K562 (cell line): ENCODE results near the gene DGKE. TPM values are rescaled to one million over a fixed set of nuclear protein-coding genes. Genes with fewer than 3 reads are reported as not detected.

Source experiments
- ATAC-seq: fragments of 200-7000 bp; cut with Tn5 transposase; 3 replicates; pipeline ENCODE4 v1.9.1; 2020; ENCODE audit warnings: moderate library complexity
- BruUV-seq: library from RNA; stranded (reverse); fragments of 400-500 nt; replicated peaks from 2 replicates; lab custom pipeline; 2021; lab: Mats Ljungman, UMichigan
- CTCF ChIA-PET: fragments of 300-600 bp; formaldehyde crosslinking; extraction: SDS; loops from one replicate; lab custom pipeline; 2021; ENCODE audit warnings: low intra/inter-chr PET ratio; lab: Yijun Ruan, JAX
- POLR2A ChIA-PET: fragments of 300-600, 350-650 bp; sonication (Branson Sonifier 250); formaldehyde crosslinking; extraction: SDS; loops from one replicate; lab custom pipeline; 2021; ENCODE audit warnings: antibody characterized with exemption, inconsistent platforms; lab: Yijun Ruan, JAX
- DNase-seq, 4 experiments: peaks; one replicate each; pipeline versions ENCODE4 v3.0.0 to v3.0.0-alpha.2; 2011 to 2018; ENCODE audit warnings: low spot score in 3 of 4, mixed read lengths in 3 of 4; ENCODE audit errors: extremely low read depth in 1 of 4
- FAIRE-seq: peaks from 2 replicates; lab custom pipeline; 2011; peaks lifted over from hg19 to GRCh38; lab: Jason Lieb, UNC
- H2AFZ ChIP-seq: 2 replicates; pipeline ENCODE4 v1.6.0; 2011; ENCODE audit warnings: low read depth, low read length, control low read depth, inconsistent platforms
- H3K27ac ChIP-seq: fragments of 200-600 bp; 3 replicates; pipeline ENCODE4 v1.8.0; 2011; ENCODE audit warnings: low read depth, mild to moderate bottlenecking, control low read depth, inconsistent platforms, low read length, moderate library complexity, mixed read lengths; ENCODE audit errors: extremely low read depth
- H3K27me3 ChIP-seq, 2 experiments: fragments of 300-600 bp in 1 of 2; 2 replicates in 1 of 2; 3 replicates in 1 of 2; pipeline versions ENCODE4 v1.6.0 to v1.8.0; 2011; ENCODE audit warnings: inconsistent platforms in 2 of 2, low read length in 2 of 2, mild to moderate bottlenecking in 1 of 2, mixed read lengths in 1 of 2, moderate library complexity in 1 of 2; ENCODE audit not compliant: control insufficient read depth in 2 of 2, insufficient read depth in 2 of 2
- H3K36me3 ChIP-seq: fragments of 300-600 bp; 3 replicates; pipeline ENCODE4 v1.8.0; 2011; ENCODE audit warnings: mild to moderate bottlenecking, low read length, inconsistent platforms; ENCODE audit not compliant: control insufficient read depth, insufficient read depth
- H3K4me1 ChIP-seq, 2 experiments: fragments of 200-600 bp in 1 of 2; replicated peaks in 1 of 2; 2 replicates in 1 of 2; 3 replicates in 1 of 2; pipeline versions ENCODE4 v1.5.1 to v1.8.0; 2011; ENCODE audit warnings: inconsistent platforms in 2 of 2, low read length in 2 of 2, mild to moderate bottlenecking in 1 of 2, mixed read lengths in 1 of 2, moderate library complexity in 1 of 2; ENCODE audit not compliant: control insufficient read depth in 2 of 2, insufficient read depth in 2 of 2
- H3K4me2 ChIP-seq: 2 replicates; pipeline ENCODE4 v1.6.1; 2011; ENCODE audit warnings: low read length, control low read depth, inconsistent platforms, mixed read lengths; ENCODE audit not compliant: insufficient read depth
- H3K4me3 ChIP-seq: fragments of 200-600 bp; sonication (generic), shearing (Covaris generic); 2 replicates; pipeline ENCODE4 v1.5.1; 2016; ENCODE audit warnings: control low read depth, inconsistent platforms
- H3K79me2 ChIP-seq: fragments of 200-600 bp; 3 replicates; pipeline ENCODE4 v1.8.0; 2011; ENCODE audit warnings: low read length, inconsistent platforms; ENCODE audit not compliant: control insufficient read depth, insufficient read depth
- H3K9ac ChIP-seq, 2 experiments: 2 replicates each; pipeline versions ENCODE4 v1.6.0 to v1.6.1; 2011; ENCODE audit warnings: low read depth in 2 of 2, low read length in 2 of 2, control low read depth in 1 of 2, inconsistent platforms in 1 of 2, mild to moderate bottlenecking in 1 of 2, mixed read lengths in 1 of 2; ENCODE audit not compliant: insufficient read depth in 1 of 2
- H3K9me1 ChIP-seq: one replicate; pipeline ENCODE4 v1.6.0; 2011; ENCODE audit warnings: inconsistent platforms, mild to moderate bottlenecking, low read length, moderate library complexity; ENCODE audit not compliant: control insufficient read depth, insufficient read depth
- H3K9me3 ChIP-seq: replicated peaks from 2 replicates; pipeline ENCODE4 v1.5.1; 2011; ENCODE audit warnings: low read depth, low read length, inconsistent platforms; ENCODE audit not compliant: control insufficient read depth, insufficient read depth
- H4K20me1 ChIP-seq: replicated peaks from 2 replicates; pipeline ENCODE4 v1.6.1; 2011; ENCODE audit warnings: low read length, inconsistent platforms, mixed read lengths; ENCODE audit not compliant: control insufficient read depth, insufficient read depth
- BACH1 ChIP-seq: fragments of 200-800 bp; sonication (Bioruptor generic); IDR thresholded peaks from 2 replicates; pipeline ENCODE4 v1.6.1; 2016; ENCODE audit warnings: missing genetic modification characterization, missing compliant biosample characterization
- C11orf30 ChIP-seq: fragments of 450-650 bp; IDR thresholded peaks from 2 replicates; pipeline ENCODE4 v1.6.1; 2016; ENCODE audit warnings: low read depth, mild to moderate bottlenecking
- CBX3 ChIP-seq, 2 experiments: IDR thresholded peaks; 1 replicate in 1 of 2; 2 replicates in 1 of 2; pipeline ENCODE4 v1.6.1; 2012; ENCODE audit warnings: inconsistent platforms in 2 of 2, low read length in 2 of 2, borderline replicate concordance in 1 of 2, control low read depth in 1 of 2
- RBM14 ChIP-seq: fragments of 200-400 bp; formaldehyde crosslinking; IDR thresholded peaks from 2 replicates; pipeline ENCODE4 v1.6.1; 2018; ENCODE audit warnings: low read depth, mild to moderate bottlenecking, low read length, moderate library complexity, borderline replicate concordance; ENCODE audit not compliant: insufficient read depth
- ZC3H4 ChIP-seq: sonication (generic); formaldehyde crosslinking; IDR thresholded peaks from 2 replicates; pipeline ENCODE4 v1.9.0; 2021; ENCODE audit warnings: missing genetic modification reagents, borderline replicate concordance
- WGBS: fragments of 100-300 bp; shearing (Covaris generic); methylation state at CpG from one replicate; pipeline ENCODE4 v1.1.6; 2016; ENCODE audit warnings: low coverage, mixed read lengths; ENCODE audit not compliant: insufficient coverage; ENCODE audit errors: missing lambda C conversion rate; 5-methylcytosine and 5-hydroxymethylcytosine counted together
- in situ Hi-C: fragments of 300-500 bp; cut with MboI; formaldehyde crosslinking; loops from 4 replicates; pipeline ENCODE4 v1.15.0; 2018; ENCODE audit warnings: inconsistent platforms, mixed read lengths
- intact Hi-C: fragments of 100-400 bp; cut with micrococcal nuclease; formaldehyde crosslinking; loops from 2 replicates; pipeline ENCODE4 v1.14.2; 2022
- polyA plus RNA-seq, 8 experiments: library from polyadenylated mRNA; depleted of rRNA in 4 of 8; stranded (reverse) in 5 of 8; unstranded in 3 of 8; fragments of >200 nt; fragmentation: Nextera tagmentation in 2 of 8; fragmentation: Illumina TruSeq in 1 of 8; extraction: Ambion mirVana in 2 of 8; extraction: Trizol in 1 of 8; gene quantifications; 2 replicates each; pipeline versions ENCODE4 v1.2.1 to v1.2.3, GENCODE V29; 2011 to 2014; ENCODE audit warnings: inconsistent platforms in 1 of 8, missing spikeins in 1 of 8
- total RNA-seq, 7 experiments: library from RNA; depleted of rRNA in 6 of 7; stranded (reverse); fragments of >200 nt in 6 of 7; fragmentation: Illumina TruSeq in 2 of 7; extraction: Trizol in 2 of 7; gene quantifications; 2 replicates each; pipeline versions ENCODE4 v1.2.1 to v1.2.3, GENCODE V29; 2011 to 2021; ENCODE audit warnings: low replicate concordance in 1 of 7
- TF ChIP-seq, protein P1 (sequence below), 2 experiments: IDR thresholded peaks in 1 of 2; conservative IDR thresholded peaks in 1 of 2; 2 replicates each; pipeline ENCODE4 v1.6.1; 2016; ENCODE audit warnings: low read depth in 2 of 2, mild to moderate bottlenecking in 1 of 2, missing compliant biosample characterization in 1 of 2, missing genetic modification characterization in 1 of 2, moderate library complexity in 1 of 2

The DGKE gene
- total and polyA plus RNA-seq, 9 of the 15 experiments (the other 6 are each of a cell fraction or from before 2014, with no cell fraction given): 1.3 to 9.9 (median 5.9) TPM

DNA sequence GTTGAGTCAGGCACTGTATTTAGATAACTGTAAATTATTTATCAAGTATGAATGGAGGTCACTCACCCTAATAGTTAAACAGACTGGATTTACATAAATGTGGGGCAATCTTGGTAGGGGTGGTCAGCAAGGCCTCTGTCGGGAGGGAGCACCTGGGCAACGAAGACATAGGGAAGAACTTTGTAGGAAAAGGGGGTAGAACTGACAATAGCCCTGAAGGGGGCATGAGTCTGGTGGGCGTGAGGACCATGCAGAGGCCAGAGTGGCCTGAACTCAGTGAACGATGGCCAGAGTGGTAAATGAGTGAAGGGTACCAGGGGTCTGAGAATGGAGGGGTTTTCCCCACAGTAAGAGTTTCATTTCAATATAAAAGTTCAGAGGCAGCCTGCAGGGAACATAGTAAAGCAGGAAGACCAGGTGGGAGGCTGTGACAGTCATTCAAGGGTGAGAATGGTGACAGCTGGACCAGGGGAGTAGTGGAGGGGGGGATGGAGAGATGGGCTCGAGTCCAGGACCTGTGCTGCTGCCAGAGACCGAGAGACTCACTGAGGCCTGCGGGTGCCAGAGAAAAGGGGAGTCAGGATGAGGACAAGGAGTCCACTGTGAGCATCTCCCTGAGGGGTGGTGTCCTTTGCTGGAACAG, 3.1 kb upstream of the DGKE start:
- POLR2A ChIA-PET: interaction anchor here (0.7 kb wide), 1 partner anchor 195 kb away, joined by 3 read pairs; no protein-coding TSS in a partner anchor
- Histone ChIP-seq H2AFZ (no peak overlapping the region), H3K27ac (no peak overlapping the region), H3K9me1 (no peaks in the 10 kb centered on the region), H3K9ac (no peak overlapping the region), H3K4me2 (no peak overlapping the region), H3K27me3 (no peaks in the 10 kb centered on the region), H3K4me3 (no peak overlapping the region), H3K4me1 (peaks cover 12 to 24% of the 10 kb centered on the region in 2 experiments; a peak in 4 of 5 replicates), H3K36me3 (peaks cover 10% of the 10 kb centered on the region; the same call in 2 of the 3 replicates), H3K79me2 (peaks cover 28% of the 10 kb centered on the region; the same call in 2 of the 3 replicates), H3K9me3 (no peaks in the 10 kb centered on the region), H4K20me1 (no peaks in the 10 kb centered on the region; the same call in 1 of the 2 replicates)
- 76% methylated on average over 7 of the region's 7 CpGs for WGBS
- BruUV-seq: no TSS peak
- FAIRE-seq (no peak), ATAC-seq (no peak), DNase-seq (no peak)
- in situ Hi-C loops: no loop called here
- intact Hi-C loops: loop anchor here (5.0 kb wide), 1 partner anchor 81 kb away; the partner anchor contains the start of gene TRIM25
- TF ChIP-seq BACH1: no peak
- no peak for TF ChIP-seq ZC3H4
- TF ChIP-seq, protein P1, sequence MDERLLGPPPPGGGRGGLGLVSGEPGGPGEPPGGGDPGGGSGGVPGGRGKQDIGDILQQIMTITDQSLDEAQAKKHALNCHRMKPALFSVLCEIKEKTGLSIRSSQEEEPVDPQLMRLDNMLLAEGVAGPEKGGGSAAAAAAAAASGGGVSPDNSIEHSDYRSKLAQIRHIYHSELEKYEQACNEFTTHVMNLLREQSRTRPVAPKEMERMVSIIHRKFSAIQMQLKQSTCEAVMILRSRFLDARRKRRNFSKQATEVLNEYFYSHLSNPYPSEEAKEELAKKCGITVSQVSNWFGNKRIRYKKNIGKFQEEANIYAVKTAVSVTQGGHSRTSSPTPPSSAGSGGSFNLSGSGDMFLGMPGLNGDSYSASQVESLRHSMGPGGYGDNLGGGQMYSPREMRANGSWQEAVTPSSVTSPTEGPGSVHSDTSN (CRISPR knock-in tag; IDR thresholded peaks at IDR 0.05; ENCODE audit: low read depth): no peak
- TF ChIP-seq, protein P1 (tag; conservative IDR thresholded peaks at IDR 0.05; ENCODE audit: low read depth): no peak
- no peak for TF ChIP-seq C11orf30
- no peak for TF ChIP-seq CBX3 (IDR thresholded peaks at IDR 0.05; ENCODE audit: borderline replicate concordance in 1 of 2, low read length in 2 of 2)
- TF ChIP-seq RBM14: no peak
- CTCF ChIA-PET: no interaction called here
